SIG-M5 (cell line): ENCODE data around the gene EYS.
"Not testable (repeated sequence)": the region's sequence is repeated elsewhere in the genome, so short reads cannot be mapped to it uniquely, and the experiment has no call there.

Source experiments
- DNase-seq: peaks from one replicate; lab custom pipeline; 2025; lab: John Stamatoyannopoulos, UW

The EYS gene

GRCh38 chr6:65088575-65088974 lies 618.5 kb downstream of the EYS start:
- no peak for DNase-seq

DNA sequence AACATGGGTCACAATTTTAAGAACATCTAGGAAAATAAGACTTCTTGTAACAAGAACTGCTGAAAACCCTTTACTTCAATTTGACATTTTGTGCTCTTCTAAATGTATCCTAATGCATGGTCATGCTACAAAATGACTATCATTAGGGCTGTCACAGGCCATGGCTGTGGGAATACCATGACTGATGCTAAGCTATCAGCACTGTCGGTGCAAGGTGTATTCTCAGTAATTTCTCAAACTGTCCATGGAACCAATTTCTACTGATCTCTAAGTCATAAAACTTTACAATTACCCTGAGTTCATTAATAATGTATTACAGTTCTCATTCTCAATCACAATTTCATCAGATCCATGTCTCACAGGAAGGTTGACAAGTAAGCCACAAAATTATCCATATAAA lies 625.3 kb downstream of the EYS start:
- no peak for DNase-seq

DNA sequence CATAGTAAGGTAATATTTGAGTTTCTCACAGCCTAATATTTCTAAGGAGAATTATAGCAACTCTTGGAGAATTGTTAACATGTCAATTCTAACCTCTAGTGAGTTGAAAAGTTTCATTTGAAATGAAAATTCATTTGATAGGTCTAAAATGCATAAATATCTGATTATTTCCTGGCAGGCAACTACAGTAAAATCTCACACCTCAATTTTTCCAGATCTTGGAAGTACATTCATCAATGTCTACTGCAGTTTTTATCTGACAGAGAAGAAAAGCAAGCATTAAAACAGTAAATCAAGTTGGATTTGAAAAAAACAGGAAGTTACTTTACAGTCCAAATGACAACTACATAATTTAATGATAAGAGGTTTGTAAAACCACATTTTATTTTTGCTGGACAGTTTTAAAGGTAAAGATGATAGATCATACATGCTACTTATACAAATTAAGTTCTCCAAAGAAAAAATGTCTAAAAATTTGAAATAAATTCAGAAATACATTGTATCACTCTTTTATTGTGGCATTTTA lies 631.3 kb downstream of the EYS start:
- DNase-seq: no peak

DNA sequence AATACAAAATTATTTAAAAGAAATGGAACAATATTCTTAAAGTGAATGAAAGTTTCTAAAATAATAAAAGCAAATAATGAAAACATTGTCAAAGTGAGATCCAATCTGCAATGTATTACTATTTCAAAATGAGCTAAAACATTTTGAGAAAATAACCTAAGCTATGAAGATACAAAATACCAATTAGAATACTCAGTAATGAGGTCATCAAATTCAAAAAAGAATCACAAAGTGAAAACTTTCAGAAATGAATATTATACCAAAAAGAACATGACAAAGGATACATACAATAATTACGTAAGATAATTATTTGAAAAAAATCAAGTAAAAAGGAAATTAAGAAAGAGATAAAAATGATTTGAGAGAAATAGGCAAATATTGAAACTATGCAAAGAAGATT lies 634.5 kb downstream of the EYS start:
- DNase-seq: no peak

DNA sequence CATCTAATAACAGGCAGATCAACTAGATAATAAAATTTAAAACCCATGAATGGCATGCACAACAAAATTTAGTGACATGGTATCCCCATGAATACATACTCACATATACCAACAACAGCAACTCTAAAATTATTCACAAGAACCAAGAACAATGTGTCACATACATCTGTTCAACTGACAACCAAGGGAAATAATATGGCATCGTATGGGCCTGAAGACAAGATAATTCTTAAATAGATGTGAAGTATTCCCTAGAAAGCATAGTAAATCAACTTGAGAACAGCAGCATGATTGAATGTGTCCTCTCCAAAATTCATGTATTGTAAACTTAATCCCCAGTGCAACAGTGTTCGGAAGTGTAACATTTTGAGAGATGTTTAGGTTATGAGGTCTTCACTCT lies 635.5 kb downstream of the EYS start:
- DNase-seq: no peak

DNA sequence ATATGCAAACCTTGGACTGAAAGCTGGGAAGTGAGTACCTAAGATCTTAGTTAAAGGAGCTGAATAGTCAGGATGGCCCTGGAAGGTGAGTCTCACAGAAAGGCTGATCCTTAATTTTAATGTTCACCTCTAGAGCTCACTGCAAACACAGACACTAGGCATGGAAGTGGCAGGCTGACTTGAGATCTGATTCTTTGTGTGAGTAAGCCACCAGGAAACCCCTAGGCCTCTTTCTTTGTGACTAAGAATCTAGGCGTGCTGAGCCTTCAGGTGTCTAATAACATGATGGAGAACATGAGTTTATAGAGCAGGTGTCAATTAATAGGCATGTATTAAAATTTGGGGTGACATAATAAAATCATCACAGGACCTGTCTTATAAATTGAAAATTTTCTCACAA lies 642.2 kb downstream of the EYS start:
- no peak for DNase-seq

GRCh38 chr6:65059568-65059967 lies 647.5 kb downstream of the EYS start:
- DNase-seq: no peak

DNA sequence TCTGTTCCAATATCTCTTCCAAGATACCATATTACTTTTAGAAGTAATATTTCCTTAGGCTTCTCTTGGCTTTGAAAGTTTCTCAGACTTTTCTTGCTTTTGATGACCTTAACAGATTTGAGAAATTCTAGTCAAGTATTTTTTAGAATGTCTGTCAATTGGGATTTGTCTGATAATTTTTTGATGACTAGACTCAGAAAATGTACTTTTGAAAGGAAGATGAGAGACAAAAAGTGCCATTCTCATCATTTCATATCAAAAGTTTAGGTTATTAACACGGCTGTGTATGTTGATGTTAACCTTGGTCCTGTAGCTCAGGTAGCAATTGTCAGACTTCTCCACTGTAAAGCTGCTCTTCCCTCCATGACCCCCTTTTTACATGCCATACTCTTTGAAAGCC lies 651.5 kb downstream of the EYS start:
- no peak for DNase-seq

- no peak for DNase-seq
These were observed 654.4 kb downstream of the EYS start for GRCh38 chr6:65052626-65053025.

DNA sequence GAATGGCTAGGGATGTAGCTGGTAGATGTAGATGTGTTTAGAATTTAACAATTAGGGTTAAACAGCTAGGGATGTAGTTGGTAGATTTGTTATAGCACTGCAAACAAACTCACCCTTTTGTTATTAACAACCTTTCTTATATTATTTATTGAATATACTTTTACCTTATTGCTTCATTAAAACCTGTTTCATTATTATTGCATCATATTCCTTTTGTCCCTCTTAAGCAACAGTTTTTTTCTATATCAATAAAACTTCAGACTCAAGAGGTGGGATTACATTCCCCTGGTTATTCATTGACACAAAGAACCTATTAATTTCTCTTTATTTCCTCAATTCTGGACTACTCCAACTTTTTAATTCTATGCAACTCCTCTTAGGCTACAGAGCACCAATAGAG lies 661.2 kb downstream of the EYS start:
- no peak for DNase-seq

- DNase-seq: no peak
These were observed 693.0 kb downstream of the EYS start for GRCh38 chr6:65014006-65014405.

DNA sequence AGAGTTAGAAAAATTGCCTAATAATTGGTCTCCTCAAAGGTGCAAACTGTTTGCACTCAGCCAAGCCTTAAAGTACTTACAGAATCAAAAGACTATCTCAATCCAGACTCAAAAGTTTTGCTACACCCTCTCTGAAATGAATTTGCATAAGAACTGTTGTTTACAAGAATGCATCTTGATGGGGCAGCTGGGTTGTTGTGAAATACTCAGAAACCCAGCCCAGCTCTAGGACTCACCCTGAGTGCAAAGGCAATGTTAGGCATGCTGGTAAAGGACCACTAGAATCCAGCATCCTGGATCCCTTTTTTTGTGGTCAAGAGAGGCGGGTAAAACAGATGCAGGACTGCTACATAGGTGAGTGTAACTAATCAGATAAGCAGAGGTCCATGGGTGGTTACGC lies 700.2 kb downstream of the EYS start:
- no peak for DNase-seq

- DNase-seq: no peak
These were observed 702.7 kb downstream of the EYS start for GRCh38 chr6:65004283-65004682.

DNA sequence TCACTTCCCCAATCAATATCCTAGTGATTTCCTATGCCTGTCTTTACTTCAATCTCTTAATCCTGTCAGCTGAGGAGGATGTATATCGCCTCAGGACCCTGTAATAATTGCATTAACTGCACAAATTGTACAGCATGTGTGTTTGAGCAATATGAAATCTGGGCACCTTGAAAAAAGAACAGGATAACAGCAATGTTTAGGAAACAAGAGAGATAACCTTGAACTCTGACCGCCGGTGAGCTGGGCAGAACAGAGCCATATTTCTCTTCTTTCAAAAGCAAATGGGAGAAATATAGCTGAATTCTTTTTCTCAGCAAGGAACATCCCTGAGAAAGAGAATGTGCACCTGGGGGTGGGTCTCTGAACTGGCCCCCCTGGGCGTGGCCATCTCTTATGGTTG lies 704.1 kb downstream of the EYS start:
- not testable (repeated sequence) for DNase-seq

DNA sequence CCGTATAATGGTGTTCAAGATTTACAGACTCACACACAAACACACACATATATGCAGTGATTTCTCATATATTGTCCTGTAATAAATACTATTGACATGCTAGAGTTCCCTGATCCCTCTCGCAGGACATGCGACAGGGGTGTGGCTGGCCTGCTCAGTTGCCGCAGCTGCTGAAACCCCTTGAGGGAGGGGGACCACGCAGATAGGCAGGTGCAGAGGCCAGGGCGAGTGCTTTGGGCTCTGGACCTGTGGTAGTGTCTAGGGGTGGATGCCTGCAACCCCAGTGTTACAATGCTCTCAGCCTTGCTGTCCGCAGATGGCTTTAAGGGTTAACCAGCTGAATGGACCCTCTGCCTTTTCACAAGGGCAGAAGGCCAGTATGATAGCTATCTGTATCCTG lies 706.2 kb downstream of the EYS start:
- DNase-seq: no peak

GRCh38 chr6:64998204-64998603 lies 708.8 kb downstream of the EYS start:
- DNase-seq: no peak

DNA sequence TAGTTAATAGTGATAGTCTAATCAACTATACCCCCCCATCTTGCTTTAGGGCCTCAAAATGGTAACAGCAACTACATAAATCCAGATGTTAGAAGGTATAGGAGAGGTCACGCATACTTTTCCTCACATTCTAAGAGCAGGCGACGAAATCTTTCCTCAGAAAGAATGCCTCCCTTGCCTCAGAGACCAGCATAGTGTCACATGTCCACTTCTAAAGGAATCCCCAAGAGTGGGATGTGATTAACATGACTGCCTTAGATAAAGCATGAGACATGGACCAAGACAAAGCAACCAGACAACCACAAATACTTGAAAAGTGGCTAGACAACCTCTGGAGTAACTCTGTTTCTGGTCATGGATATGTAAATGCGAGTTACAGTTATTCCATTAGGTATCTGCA lies 710.7 kb downstream of the EYS start:
- DNase-seq: no peak

DNA sequence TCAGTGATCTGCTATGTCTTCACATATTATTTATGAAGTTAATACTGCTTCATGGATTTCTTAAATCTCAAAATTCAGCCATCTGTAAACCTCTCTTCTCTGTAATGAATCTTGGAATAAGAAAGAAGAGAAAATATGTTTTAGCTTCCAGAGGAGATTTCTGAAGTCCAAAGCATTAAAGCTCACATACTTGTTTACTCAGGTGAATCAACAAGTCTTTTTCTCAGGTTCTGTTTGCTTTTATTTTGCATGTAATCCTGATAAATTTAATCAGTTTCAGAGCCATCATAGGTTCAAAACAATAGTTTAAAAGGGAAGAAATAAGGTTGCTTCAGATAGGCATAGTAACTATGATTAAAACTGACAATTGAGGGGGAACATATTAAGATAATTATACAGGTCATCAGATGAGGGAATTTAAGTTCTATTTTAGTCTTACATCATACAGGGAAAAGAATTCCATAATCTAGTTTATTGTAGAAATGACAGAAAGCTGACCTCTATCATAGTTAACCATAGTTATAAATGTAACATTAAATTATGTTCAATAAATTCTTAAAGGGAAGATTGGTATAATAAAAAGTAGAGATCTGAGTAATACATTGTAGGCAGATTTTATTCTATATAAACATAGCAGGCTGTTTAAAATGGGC lies 716.2 kb downstream of the EYS start:
- no peak for DNase-seq

DNA sequence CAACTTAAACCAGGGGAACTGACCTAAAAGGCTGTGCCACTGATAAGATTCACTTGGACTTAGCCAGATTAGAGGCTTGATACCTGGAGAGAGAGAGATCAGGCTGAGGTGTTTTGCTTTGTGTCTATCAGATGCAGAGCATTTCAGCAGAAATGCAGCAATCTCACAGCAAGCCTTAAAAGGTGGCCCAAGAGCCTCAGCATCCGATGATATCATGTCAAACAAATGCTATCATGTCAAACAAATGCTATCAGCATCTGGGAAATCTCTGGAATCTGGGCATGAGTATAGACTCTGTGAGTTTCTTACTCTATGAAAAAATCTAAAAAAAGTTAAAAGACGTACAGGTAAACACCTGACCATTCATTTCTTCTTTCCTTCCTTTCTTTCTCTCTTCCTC lies 718.9 kb downstream of the EYS start:
- no peak for DNase-seq

GRCh38 chr6:64987066-64987465 lies 720.0 kb downstream of the EYS start:
- DNase-seq: no peak

DNA sequence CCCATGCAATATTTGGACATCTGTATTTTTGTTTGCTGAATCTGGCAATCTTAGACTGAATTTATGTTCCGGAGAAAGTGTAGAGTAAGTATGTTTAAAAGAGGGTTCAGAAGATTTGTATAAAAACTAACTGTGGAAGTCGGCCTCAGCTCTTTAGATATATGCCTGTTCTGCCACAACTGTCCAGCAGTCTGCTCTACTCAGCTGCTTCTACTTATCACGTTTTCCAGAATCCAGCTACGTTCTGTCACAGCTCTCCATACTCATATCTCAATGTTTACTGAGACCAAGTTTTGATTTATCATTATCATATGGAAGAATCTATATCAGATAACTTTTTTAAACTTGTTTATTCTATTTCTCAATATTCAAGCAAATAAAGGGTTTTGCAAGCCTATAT lies 721.3 kb downstream of the EYS start:
- DNase-seq: no peak

- DNase-seq: no peak
These were observed 722.1 kb downstream of the EYS start for GRCh38 chr6:64984948-64985347.

DNA sequence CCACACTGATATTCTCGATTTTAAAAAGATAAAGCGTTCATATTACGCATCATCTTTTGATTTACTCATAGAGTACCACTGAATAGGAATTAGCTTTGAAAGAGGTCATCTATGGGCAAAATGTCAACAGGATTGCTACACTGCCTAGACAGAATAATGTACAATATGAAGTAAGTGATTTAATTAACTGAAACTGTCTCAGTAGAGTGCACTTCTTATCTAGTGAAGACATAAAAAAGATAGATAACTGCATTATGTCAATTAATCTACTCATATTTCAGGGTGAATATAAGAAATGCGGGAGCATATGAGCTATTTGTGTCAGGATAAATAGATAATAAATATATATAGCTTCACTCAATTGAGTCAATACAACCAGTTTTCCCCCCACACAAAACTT lies 723.9 kb downstream of the EYS start:
- DNase-seq: no peak

GRCh38 chr6:64973142-64973541 lies 733.9 kb downstream of the EYS start:
- DNase-seq: no peak

DNA sequence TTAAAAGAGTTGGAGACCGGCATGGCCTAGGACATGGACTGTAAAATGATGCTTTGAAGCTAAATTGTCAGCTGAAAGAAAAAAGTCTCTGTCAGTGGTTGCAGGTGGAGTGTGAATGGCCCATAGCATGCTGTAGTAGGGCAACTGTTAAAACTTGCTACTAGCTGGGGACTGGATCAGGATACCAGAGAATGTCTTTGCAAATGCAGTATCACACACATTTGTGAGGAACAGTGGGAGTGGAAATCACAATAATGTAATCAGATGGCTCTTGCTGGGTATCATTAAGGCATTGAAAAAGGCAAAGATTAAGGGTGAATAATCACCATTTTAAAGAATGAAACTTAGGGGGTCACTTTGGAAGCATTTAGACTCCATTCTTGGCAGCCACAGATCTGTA lies 737.9 kb downstream of the EYS start:
- no peak for DNase-seq
